HepG2 (cell line): ENCODE measurements around the gene ADH1C.

ENCODE experiments used
- CHD4 ChIP-seq: fragments of 200-600 bp; sonication (generic); IDR thresholded peaks from 2 replicates; pipeline ENCODE4 v1.7.0; 2017; ENCODE audit warnings: mild to moderate bottlenecking, low read length, borderline replicate concordance
- ELF3 ChIP-seq: IDR thresholded peaks from 2 replicates; pipeline ENCODE4 v1.6.1; 2016; ENCODE audit warnings: missing genetic modification reagents, missing compliant biosample characterization
- HNF4G ChIP-seq, 2 experiments: sonication (generic) in 1 of 2; formaldehyde crosslinking in 1 of 2; IDR thresholded peaks; 2 replicates each; pipeline versions ENCODE4 v1.4.0 to v1.6.1; 2011 to 2020; ENCODE audit warnings: borderline replicate concordance in 2 of 2, low read depth in 2 of 2, mild to moderate bottlenecking in 2 of 2, low read length in 1 of 2, missing genetic modification reagents in 1 of 2, moderate library complexity in 1 of 2
- MTA3 ChIP-seq: sonication (generic); formaldehyde crosslinking; IDR thresholded peaks from 2 replicates; pipeline ENCODE4 v1.4.0; 2020; ENCODE audit warnings: missing genetic modification reagents
- POLR2A ChIP-seq, 2 experiments: IDR thresholded peaks; 2 replicates each; pipeline ENCODE4 v1.6.1; 2011; ENCODE audit warnings: low read depth in 2 of 2, low read length in 2 of 2, mild to moderate bottlenecking in 1 of 2, moderate library complexity in 1 of 2; ENCODE audit not compliant: insufficient read depth in 1 of 2
- RAD21 ChIP-seq: fragments of 450-650 bp; formaldehyde crosslinking; IDR thresholded peaks from 2 replicates; pipeline ENCODE4 v1.5.0; 2020; ENCODE audit warnings: mild to moderate bottlenecking
- SNAI1 ChIP-seq: sonication (generic); formaldehyde crosslinking; IDR thresholded peaks from 2 replicates; pipeline ENCODE4 v1.5.0; 2020; ENCODE audit warnings: mild to moderate bottlenecking, missing genetic modification reagents, borderline replicate concordance
- ZBTB20 ChIP-seq: sonication (generic); formaldehyde crosslinking; IDR thresholded peaks from 2 replicates; pipeline ENCODE4 v1.8.1; 2023; ENCODE audit warnings: missing genetic modification reagents, low read depth, mild to moderate bottlenecking, borderline replicate concordance
- TF ChIP-seq, protein P1 (sequence below): sonication (generic); formaldehyde crosslinking; IDR thresholded peaks from 2 replicates; pipeline ENCODE4 v1.4.0; 2020; ENCODE audit warnings: missing genetic modification reagents
- TF ChIP-seq, protein P2 (sequence below): sonication (generic); formaldehyde crosslinking; IDR thresholded peaks from 2 replicates; pipeline ENCODE4 v1.5.0; 2020; ENCODE audit warnings: mild to moderate bottlenecking, missing genetic modification reagents, moderate library complexity
- TF ChIP-seq, protein P3 (sequence below): sonication (generic); formaldehyde crosslinking; IDR thresholded peaks from 2 replicates; pipeline ENCODE4 v1.5.0; 2020; ENCODE audit warnings: missing genetic modification reagents

DNA sequence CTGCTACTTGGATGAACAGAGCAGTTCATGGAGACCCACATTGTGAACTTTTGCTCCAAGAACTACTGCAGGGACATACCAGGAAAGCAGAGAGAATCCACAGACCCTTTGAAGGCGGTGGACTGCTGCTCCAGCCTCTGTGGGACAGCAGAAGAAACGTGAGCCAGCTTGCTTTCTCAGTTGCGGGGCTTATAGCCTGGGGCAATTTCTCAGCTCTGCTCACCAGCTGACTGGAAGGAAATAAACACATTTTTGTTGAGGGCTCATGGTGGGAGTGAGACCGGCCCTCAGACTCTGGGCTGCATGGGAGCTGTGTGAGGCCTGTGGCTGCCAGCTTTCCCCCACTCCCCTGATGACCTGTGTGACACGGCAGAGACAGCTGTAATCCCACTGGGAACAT is 59.2 kb downstream of the ADH1C start:
- TF ChIP-seq MTA3 (CRISPR knock-in tag) (no peak), HNF4G (IDR thresholded peaks at IDR 0.05; ENCODE audit: borderline replicate concordance, low read depth, low read length) (no peak), HNF4G (CRISPR knock-in tag; IDR thresholded peaks at IDR 0.05; ENCODE audit: borderline replicate concordance, low read depth) (no peak), ELF3 (CRISPR knock-in tag) (no peak), RAD21 (CRISPR knock-in tag) (no peak), POLR2A (IDR thresholded peaks at IDR 0.05; ENCODE audit: insufficient read depth in 1 of 2, low read depth in 2 of 2, low read length in 2 of 2) (no peak), SNAI1 (CRISPR knock-in tag) (no peak), ZBTB20 (CRISPR knock-in tag) (no peak), CHD4 (no peak)
- TF ChIP-seq, protein P1, sequence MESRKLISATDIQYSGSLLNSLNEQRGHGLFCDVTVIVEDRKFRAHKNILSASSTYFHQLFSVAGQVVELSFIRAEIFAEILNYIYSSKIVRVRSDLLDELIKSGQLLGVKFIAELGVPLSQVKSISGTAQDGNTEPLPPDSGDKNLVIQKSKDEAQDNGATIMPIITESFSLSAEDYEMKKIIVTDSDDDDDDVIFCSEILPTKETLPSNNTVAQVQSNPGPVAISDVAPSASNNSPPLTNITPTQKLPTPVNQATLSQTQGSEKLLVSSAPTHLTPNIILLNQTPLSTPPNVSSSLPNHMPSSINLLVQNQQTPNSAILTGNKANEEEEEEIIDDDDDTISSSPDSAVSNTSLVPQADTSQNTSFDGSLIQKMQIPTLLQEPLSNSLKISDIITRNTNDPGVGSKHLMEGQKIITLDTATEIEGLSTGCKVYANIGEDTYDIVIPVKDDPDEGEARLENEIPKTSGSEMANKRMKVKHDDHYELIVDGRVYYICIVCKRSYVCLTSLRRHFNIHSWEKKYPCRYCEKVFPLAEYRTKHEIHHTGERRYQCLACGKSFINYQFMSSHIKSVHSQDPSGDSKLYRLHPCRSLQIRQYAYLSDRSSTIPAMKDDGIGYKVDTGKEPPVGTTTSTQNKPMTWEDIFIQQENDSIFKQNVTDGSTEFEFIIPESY (CRISPR knock-in tag) = no peak
- TF ChIP-seq, protein P2, sequence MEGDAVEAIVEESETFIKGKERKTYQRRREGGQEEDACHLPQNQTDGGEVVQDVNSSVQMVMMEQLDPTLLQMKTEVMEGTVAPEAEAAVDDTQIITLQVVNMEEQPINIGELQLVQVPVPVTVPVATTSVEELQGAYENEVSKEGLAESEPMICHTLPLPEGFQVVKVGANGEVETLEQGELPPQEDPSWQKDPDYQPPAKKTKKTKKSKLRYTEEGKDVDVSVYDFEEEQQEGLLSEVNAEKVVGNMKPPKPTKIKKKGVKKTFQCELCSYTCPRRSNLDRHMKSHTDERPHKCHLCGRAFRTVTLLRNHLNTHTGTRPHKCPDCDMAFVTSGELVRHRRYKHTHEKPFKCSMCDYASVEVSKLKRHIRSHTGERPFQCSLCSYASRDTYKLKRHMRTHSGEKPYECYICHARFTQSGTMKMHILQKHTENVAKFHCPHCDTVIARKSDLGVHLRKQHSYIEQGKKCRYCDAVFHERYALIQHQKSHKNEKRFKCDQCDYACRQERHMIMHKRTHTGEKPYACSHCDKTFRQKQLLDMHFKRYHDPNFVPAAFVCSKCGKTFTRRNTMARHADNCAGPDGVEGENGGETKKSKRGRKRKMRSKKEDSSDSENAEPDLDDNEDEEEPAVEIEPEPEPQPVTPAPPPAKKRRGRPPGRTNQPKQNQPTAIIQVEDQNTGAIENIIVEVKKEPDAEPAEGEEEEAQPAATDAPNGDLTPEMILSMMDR = no peak
- TF ChIP-seq, protein P3, sequence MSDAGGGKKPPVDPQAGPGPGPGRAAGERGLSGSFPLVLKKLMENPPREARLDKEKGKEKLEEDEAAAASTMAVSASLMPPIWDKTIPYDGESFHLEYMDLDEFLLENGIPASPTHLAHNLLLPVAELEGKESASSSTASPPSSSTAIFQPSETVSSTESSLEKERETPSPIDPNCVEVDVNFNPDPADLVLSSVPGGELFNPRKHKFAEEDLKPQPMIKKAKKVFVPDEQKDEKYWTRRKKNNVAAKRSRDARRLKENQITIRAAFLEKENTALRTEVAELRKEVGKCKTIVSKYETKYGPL = no peak
